ENCODE data around the gene ZNF736.
"Not testable (repeated sequence)": the region's sequence is repeated elsewhere in the genome, so short reads cannot be mapped to it uniquely, and the experiment has no call there.

Gene ZNF736

DNA sequence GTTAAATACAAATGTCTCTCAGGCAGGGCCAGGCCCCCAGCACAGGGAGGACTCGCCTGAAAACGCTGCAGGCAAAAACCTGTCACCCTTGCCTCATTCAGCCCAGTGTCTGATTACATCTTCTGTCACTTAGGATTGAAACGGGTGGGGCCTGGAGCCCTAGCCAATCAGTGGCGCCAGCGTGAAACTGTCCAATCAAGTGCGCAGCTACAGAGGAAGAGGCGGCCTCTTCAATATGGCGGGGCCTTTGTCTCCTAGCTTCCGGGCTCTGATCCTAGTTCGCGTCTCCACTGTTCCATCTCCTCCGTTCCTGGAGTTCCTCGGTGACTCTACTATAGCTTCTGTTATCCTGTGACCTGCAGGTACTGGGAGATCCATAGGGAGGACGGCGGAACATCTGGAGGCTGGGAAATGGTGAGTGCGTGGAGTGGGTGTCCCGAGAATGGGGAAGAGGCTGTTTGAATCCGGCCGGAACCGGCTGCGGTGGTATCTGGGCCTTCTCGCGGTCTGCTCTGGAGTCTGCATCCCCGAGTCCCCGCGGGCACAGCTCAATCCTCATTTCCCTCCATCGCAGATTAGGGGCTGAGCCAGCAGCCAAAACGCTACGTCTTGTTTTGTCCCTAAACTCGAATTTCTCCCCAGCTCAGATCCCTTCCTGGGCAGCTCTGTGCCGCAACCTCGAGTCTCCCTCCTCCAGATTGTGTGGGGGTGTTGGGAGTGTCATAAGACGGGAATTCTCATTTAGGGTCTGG is at the start of gene ZNF736:
ZNF736 (plus strand) TSS at position 222 of the 752 bp plus-strand sequence; CDS start at position 412, 190 bp downstream.
- Histone ChIP-seq H3K9ac (ENCODE audit: low read length in 5 of 5) (peak within 1 kb of the TSS; percentile 89 to 97 (median 91)), H3K27ac (ENCODE audit: low read depth, low read length) (peak within 1 kb of the TSS; percentile 90), H3K4me3 (ENCODE audit: low read depth in 1 of 5, low read length in 5 of 5) (peak within 1 kb of the TSS; percentile 83 to 100 (median 99)), H3K27me3 (ENCODE audit: control insufficient read depth in 5 of 5, insufficient read depth in 4 of 5, low read length in 5 of 5) (no peaks in the 10 kb centered on the region), H3K9me3 (ENCODE audit: control insufficient read depth in 5 of 5, low read length in 5 of 5) (no peaks in the 10 kb centered on the region), H3K36me3 (ENCODE audit: control insufficient read depth in 5 of 5, insufficient read depth in 5 of 5, low read length in 5 of 5) (no peaks in the 10 kb centered on the region), H3K4me1 (ENCODE audit: control insufficient read depth in 5 of 5, insufficient read depth in 5 of 5, low read length in 5 of 5) (peaks cover 1 to 21% (median 17%) of the 10 kb centered on the region in 5 donors)

DNA sequence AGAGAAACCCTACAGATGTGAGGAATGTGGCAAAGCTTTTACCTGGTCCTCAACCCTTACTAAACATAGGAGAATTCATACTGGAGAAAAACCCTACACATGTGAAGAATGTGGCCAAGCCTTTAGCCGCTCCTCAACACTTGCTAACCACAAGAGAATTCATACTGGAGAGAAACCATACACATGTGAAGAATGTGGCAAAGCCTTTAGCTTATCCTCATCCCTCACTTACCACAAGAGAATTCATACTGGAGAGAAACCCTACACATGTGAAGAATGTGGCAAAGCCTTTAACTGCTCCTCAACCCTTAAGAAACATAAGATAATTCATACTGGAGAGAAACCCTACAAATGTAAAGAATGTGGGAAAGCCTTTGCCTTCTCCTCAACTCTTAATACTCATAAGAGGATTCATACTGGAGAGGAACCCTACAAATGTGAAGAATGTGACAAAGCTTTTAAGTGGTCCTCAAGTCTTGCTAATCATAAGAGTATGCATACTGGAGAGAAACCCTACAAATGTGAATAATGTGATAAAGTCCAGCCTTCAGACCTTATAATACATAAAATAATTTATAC is 47.3 kb upstream of the ZNF736 start:
- H3K9me3 ChIP-seq (ENCODE audit: control insufficient read depth in 5 of 5, low read length in 5 of 5): peaks cover 10 to 38% (median 25%) of the 10 kb centered on the region in 5 donors
- no peaks in the 10 kb centered on the region for H3K27me3 ChIP-seq (ENCODE audit: control insufficient read depth in 5 of 5, insufficient read depth in 4 of 5, low read length in 5 of 5)
- H3K4me1 ChIP-seq (ENCODE audit: control insufficient read depth in 5 of 5, insufficient read depth in 5 of 5, low read length in 5 of 5): no peaks in the 10 kb centered on the region
- H3K9ac ChIP-seq (ENCODE audit: low read length in 5 of 5): no peak overlapping the region
- no peaks in the 10 kb centered on the region for H3K36me3 ChIP-seq (ENCODE audit: control insufficient read depth in 5 of 5, insufficient read depth in 5 of 5, low read length in 5 of 5)
- H3K27ac ChIP-seq (ENCODE audit: low read depth, low read length): no peak overlapping the region
- peak overlapping the region in 2 of 5 donors; percentile 15 to 35 for H3K4me3 ChIP-seq (ENCODE audit: low read depth in 1 of 5, low read length in 5 of 5)

DNA sequence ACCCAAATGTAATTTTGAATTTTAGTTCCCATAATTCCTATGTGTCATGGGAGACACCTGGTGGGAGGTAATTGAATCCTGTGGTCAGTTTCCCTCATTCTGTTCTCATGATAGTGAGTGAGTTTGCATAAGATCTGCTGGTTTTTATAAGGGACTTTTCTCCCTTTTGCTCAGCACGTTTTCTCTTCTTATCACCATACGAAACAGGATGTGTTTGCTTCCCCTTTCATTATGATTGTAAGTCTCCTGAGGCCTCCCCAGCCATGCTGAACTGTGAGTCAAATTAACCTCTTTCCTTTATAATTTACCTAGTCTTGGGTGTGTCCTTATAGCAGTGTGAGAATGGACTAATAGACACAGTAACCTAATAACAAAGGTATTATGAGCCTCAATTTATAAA is 36.1 kb upstream of the ZNF736 start:
- peaks cover 0 to 7% (median 5%) of the 10 kb centered on the region in 5 donors for H3K9me3 ChIP-seq (ENCODE audit: control insufficient read depth in 5 of 5, low read length in 5 of 5)
- no peaks in the 10 kb centered on the region for H3K36me3 ChIP-seq (ENCODE audit: control insufficient read depth in 5 of 5, insufficient read depth in 5 of 5, low read length in 5 of 5)
- H3K4me1 ChIP-seq (ENCODE audit: control insufficient read depth in 5 of 5, insufficient read depth in 5 of 5, low read length in 5 of 5): no peaks in the 10 kb centered on the region

DNA sequence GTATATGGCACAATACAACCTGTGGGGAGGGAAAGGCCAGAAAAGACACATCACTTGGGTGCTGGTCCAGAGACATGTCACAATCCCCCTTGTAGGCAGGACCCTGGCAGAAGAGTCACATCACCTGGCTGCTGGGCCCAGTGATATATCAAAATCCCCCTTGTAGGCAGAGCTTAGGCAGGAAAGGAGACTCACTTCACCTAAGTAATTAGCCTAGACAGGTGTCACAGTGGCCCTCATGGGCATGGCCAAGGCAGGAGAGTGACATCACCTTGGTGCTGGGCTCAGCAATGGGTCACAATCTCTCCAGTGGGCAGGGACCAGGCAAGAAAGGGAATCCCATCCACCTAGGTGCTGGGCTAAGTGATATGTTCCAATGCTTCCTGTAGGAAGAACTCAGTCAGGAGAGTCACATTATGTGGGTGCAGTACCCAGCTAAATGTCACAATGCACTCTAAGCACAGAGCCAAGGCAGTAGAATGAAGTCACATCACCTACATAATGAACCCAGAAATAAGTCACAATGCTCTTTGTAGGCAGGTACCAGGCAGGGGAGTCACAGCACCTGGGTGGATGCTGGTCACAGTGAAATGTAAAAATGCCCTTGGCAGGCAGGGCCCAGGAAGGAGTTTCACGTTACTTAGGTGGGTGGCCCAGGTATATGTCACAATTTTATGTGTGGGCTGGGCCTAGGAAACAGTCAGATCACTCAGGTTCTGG is 18.9 kb upstream of the ZNF736 start:
- Histone ChIP-seq H3K27ac (ENCODE audit: low read depth, low read length) (no peak overlapping the region), H3K36me3 (ENCODE audit: control insufficient read depth in 5 of 5, insufficient read depth in 5 of 5, low read length in 5 of 5) (no peaks in the 10 kb centered on the region), H3K9me3 (ENCODE audit: control insufficient read depth in 5 of 5, low read length in 5 of 5) (no peaks in the 10 kb centered on the region), H3K9ac (ENCODE audit: low read length in 5 of 5) (no peak overlapping the region), H3K4me1 (ENCODE audit: control insufficient read depth in 5 of 5, insufficient read depth in 5 of 5, low read length in 5 of 5) (no peaks in the 10 kb centered on the region), H3K27me3 (ENCODE audit: control insufficient read depth in 5 of 5, insufficient read depth in 4 of 5, low read length in 5 of 5) (no peaks in the 10 kb centered on the region), H3K4me3 (ENCODE audit: low read depth in 1 of 5, low read length in 5 of 5) (no peak overlapping the region)

More for the DNA sequence above, 36.1 kb upstream of the ZNF736 start:
- H3K27ac ChIP-seq (ENCODE audit: low read depth, low read length): no peak overlapping the region
- no peak overlapping the region for H3K9ac ChIP-seq (ENCODE audit: low read length in 5 of 5)
- no peak overlapping the region for H3K4me3 ChIP-seq (ENCODE audit: low read depth in 1 of 5, low read length in 5 of 5)
- no peaks in the 10 kb centered on the region for H3K27me3 ChIP-seq (ENCODE audit: control insufficient read depth in 5 of 5, insufficient read depth in 4 of 5, low read length in 5 of 5)

DNA sequence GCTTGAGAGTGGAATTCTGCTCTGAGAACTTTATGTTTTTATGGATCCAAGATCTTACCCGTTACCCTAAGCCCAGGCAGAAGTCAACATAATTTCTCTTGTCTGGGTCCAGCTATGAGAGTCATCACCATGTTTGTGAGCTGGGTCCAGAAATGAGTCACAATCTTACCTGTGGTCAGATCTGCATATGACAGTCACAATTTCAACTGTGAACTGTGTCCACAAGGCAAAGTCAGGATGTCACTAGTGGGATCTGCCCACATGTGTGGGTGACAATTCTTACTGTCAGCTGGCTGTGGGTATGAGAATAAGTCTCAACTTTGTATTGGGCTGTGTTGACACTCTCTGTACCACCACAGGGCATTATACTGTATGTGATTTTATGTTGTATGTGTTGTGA is 16.3 kb upstream of the ZNF736 start:
- not testable (repeated sequence) for H3K27me3 ChIP-seq (ENCODE audit: control insufficient read depth in 5 of 5, insufficient read depth in 4 of 5, low read length in 5 of 5); H3K4me3 ChIP-seq (ENCODE audit: low read depth in 1 of 5, low read length in 5 of 5); H3K4me1 ChIP-seq (ENCODE audit: control insufficient read depth in 5 of 5, insufficient read depth in 5 of 5, low read length in 5 of 5); H3K27ac ChIP-seq (ENCODE audit: low read depth, low read length); H3K36me3 ChIP-seq (ENCODE audit: control insufficient read depth in 5 of 5, insufficient read depth in 5 of 5, low read length in 5 of 5); H3K9ac ChIP-seq (ENCODE audit: low read length in 5 of 5); H3K9me3 ChIP-seq (ENCODE audit: control insufficient read depth in 5 of 5, low read length in 5 of 5)

DNA sequence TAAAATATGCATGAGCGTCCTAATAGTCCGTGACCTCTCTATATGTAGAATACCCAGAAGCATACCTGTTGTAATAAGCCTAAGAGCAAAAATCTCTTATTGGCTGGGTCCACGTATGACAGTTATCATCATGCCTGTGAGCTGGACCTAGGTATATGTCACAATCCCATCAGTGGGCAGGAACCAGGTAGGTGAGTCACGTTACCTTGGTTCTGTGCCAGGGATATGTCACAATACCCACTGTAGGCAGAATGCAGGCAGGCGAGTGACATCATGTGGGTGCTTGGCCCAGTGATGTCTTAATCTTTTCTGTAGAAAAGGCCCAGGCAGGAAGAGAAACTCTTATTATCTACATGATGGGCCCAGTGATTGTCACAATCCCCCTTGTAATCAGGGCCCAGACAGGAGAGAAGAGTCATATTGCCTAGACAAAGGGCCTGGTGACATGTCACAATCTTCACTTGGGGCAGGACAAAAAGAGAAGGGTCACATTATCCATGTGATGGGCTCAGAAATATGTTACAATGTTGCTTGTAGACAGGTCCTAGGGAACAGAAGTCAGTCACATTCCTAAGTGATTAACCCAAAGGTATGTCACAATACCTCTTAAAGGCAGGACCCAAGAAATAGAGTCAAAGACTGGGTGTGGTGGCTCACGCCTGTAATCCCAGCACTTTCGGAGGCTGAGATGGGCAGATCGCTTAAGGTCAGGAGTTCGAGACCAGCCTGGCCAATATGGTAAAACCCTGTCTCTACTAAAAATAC is 12.9 kb upstream of the ZNF736 start:
- H3K27ac ChIP-seq (ENCODE audit: low read depth, low read length): no peak overlapping the region
- H3K27me3 ChIP-seq (ENCODE audit: control insufficient read depth in 5 of 5, insufficient read depth in 4 of 5, low read length in 5 of 5): no peaks in the 10 kb centered on the region
- no peak overlapping the region for H3K4me3 ChIP-seq (ENCODE audit: low read depth in 1 of 5, low read length in 5 of 5)
- no peaks in the 10 kb centered on the region for H3K9me3 ChIP-seq (ENCODE audit: control insufficient read depth in 5 of 5, low read length in 5 of 5)
- H3K9ac ChIP-seq (ENCODE audit: low read length in 5 of 5): no peak overlapping the region
- H3K4me1 ChIP-seq (ENCODE audit: control insufficient read depth in 5 of 5, insufficient read depth in 5 of 5, low read length in 5 of 5): no peaks in the 10 kb centered on the region
- no peaks in the 10 kb centered on the region for H3K36me3 ChIP-seq (ENCODE audit: control insufficient read depth in 5 of 5, insufficient read depth in 5 of 5, low read length in 5 of 5)

DNA sequence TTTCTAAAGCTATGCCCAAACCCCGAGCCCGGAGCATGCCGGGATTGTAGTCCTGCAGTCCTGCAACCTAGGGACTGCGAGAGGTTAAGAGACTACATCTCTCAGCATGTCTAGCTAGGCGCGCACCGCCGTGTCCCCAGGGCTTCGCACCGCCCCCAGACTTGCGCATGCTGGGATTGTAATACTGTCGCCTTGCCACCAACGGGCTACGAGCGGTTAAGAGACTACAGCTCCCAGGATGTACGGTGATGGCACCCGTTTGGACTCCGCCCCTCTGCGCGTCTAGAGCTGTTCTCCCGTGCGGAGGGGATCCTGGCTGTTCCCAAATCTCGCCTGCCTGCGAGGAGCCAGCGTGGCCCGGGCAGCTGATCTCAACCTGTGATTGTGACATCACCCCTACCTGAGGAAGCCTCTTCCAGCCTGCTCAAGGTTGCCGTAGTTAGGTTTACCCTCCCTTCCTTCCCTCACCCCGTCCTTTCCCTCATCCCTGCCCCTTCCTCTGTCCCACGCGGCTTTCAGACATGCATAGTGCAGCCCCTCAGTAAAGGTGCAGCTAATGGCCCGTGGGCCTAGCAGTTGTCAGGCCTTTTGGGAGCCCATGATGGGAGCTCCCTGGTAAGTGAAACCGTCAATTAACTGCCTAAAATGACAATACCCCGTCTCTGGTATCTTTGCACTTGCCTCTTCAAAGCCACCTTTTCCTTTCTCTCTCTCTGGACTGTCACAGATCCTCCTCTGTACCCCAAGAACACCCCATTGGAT is 6.3 kb upstream of the ZNF736 start:
- H3K9ac ChIP-seq (ENCODE audit: low read length in 5 of 5): peak overlapping the region; percentile 62 to 93 (median 89)
- peak overlapping the region; percentile 70 to 94 (median 82) for H3K4me3 ChIP-seq (ENCODE audit: low read depth in 1 of 5, low read length in 5 of 5)
- no peaks in the 10 kb centered on the region for H3K36me3 ChIP-seq (ENCODE audit: control insufficient read depth in 5 of 5, insufficient read depth in 5 of 5, low read length in 5 of 5)
- H3K27me3 ChIP-seq (ENCODE audit: control insufficient read depth in 5 of 5, insufficient read depth in 4 of 5, low read length in 5 of 5): no peaks in the 10 kb centered on the region
- H3K9me3 ChIP-seq (ENCODE audit: control insufficient read depth in 5 of 5, low read length in 5 of 5): no peaks in the 10 kb centered on the region
- H3K4me1 ChIP-seq (ENCODE audit: control insufficient read depth in 5 of 5, insufficient read depth in 5 of 5, low read length in 5 of 5): peaks cover 0 to 18% (median 14%) of the 10 kb centered on the region in 5 donors
- peak overlapping the region; percentile 56 for H3K27ac ChIP-seq (ENCODE audit: low read depth, low read length)

DNA sequence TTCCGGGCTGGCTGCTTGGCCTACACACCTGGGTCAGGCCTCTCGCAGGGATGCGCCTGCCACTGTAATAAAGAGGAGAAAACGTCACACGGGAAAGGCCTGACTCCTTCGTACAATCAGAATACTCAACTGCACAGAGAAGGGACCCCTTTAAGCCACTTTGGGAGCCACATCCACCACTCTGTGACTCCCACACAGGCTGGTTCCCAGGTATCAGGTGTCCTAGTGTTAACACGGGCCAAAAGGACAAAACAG is 5.8 kb upstream of the ZNF736 start:
- peak overlapping the region; percentile 70 to 94 (median 82) for H3K4me3 ChIP-seq (ENCODE audit: low read depth in 1 of 5, low read length in 5 of 5)

DNA sequence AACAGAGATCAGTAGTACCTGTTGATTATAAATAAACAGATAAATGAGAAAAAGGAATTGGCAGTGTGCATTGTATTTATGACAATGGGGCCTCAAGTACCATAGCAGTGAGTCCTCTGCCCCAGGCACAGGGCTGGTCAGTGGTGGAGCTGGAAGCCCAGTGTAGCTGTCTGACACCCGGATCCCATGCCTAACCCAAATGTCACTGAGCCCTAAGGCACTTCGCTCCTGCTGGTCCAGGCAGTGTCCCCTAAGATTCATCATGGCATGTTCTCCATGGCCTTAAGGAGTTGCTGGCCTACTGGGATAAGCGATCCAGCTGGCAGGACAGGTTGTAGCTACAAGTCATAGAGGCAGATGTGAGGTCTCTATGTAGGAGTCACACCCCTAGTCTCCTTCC is 3.3 kb upstream of the ZNF736 start:
- peaks cover 1 to 36% (median 32%) of the 10 kb centered on the region in 5 donors for H3K4me1 ChIP-seq (ENCODE audit: control insufficient read depth in 5 of 5, insufficient read depth in 5 of 5, low read length in 5 of 5)
- H3K27ac ChIP-seq (ENCODE audit: low read depth, low read length): no peak overlapping the region
- no peaks in the 10 kb centered on the region for H3K9me3 ChIP-seq (ENCODE audit: control insufficient read depth in 5 of 5, low read length in 5 of 5)
- no peaks in the 10 kb centered on the region for H3K27me3 ChIP-seq (ENCODE audit: control insufficient read depth in 5 of 5, insufficient read depth in 4 of 5, low read length in 5 of 5)
- H3K4me3 ChIP-seq (ENCODE audit: low read depth in 1 of 5, low read length in 5 of 5): no peak overlapping the region
- no peak overlapping the region for H3K9ac ChIP-seq (ENCODE audit: low read length in 5 of 5)
- no peaks in the 10 kb centered on the region for H3K36me3 ChIP-seq (ENCODE audit: control insufficient read depth in 5 of 5, insufficient read depth in 5 of 5, low read length in 5 of 5)

More for the DNA sequence above, 5.8 kb upstream of the ZNF736 start:
- Histone ChIP-seq H3K27me3 (ENCODE audit: control insufficient read depth in 5 of 5, insufficient read depth in 4 of 5, low read length in 5 of 5) (no peaks in the 10 kb centered on the region), H3K27ac (ENCODE audit: low read depth, low read length) (peak overlapping the region; percentile 56), H3K4me1 (ENCODE audit: control insufficient read depth in 5 of 5, insufficient read depth in 5 of 5, low read length in 5 of 5) (peaks cover 0 to 18% (median 14%) of the 10 kb centered on the region in 5 donors), H3K9me3 (ENCODE audit: control insufficient read depth in 5 of 5, low read length in 5 of 5) (no peaks in the 10 kb centered on the region), H3K9ac (ENCODE audit: low read length in 5 of 5) (peak overlapping the region in 3 of 5 donors; percentile 6 to 89 (median 89)), H3K36me3 (ENCODE audit: control insufficient read depth in 5 of 5, insufficient read depth in 5 of 5, low read length in 5 of 5) (no peaks in the 10 kb centered on the region)
